Left ventricle myocardium inferior (tissue), 1 donor: Measurements from ENCODE around the gene SIN3B. TPM values are rescaled to one million over a fixed set of nuclear protein-coding genes. Genes with fewer than 3 reads are reported as not detected.

Experiments used
- DNase-seq: peaks from one replicate; pipeline ENCODE4 v3.0.0-alpha.2; 2020
- H3K27ac ChIP-seq: fragments of 200-600 bp; replicated peaks from 2 replicates; pipeline ENCODE4 v1.8.0; 2021
- H3K27me3 ChIP-seq: fragments of 200-600 bp; 2 replicates; pipeline ENCODE4 v1.8.0; 2021; ENCODE audit warnings: low read depth
- H3K36me3 ChIP-seq: fragments of 200-600 bp; 2 replicates; pipeline ENCODE4 v1.8.0; 2021
- H3K4me1 ChIP-seq: fragments of 200-600 bp; 2 replicates; pipeline ENCODE4 v1.8.0; 2021
- H3K4me3 ChIP-seq: fragments of 200-600 bp; 2 replicates; pipeline ENCODE4 v1.8.0; 2021; ENCODE audit warnings: mild to moderate bottlenecking, moderate library complexity
- H3K9me3 ChIP-seq: fragments of 200-600 bp; replicated peaks from 2 replicates; pipeline ENCODE4 v1.8.0; 2021
- CTCF ChIP-seq: fragments of 200-600 bp; IDR thresholded peaks from 2 replicates; pipeline ENCODE4 v1.8.0; 2021; ENCODE audit warnings: antibody characterized with exemption, mild to moderate bottlenecking, borderline replicate concordance
- intact Hi-C: fragments of 100-400 bp; cut with micrococcal nuclease; formaldehyde crosslinking; loops from one replicate; pipeline ENCODE4 v1.11.0; 2022
- total RNA-seq: library from RNA; stranded (reverse); fragmentation: NEBNext Ultra II Directional; extraction: Animal tissue kit (Norgen Biotek cat#: 25700); gene quantifications from one replicate; pipeline ENCODE4 v1.2.1, GENCODE V29; 2021
- donor health status: DM: no; HTN: yes; CAD: no; lungs with severe emphysema.

SIN3B gene
- total RNA-seq, 1 donor from 2014 or later: 24.4 TPM

- DNase-seq: no peak
- Histone ChIP-seq H3K4me3 (no peak overlapping the region), H3K4me1 (no peaks in the 10 kb centered on the region), H3K27me3 (no peaks in the 10 kb centered on the region), H3K36me3 (peaks cover 66% of the 10 kb centered on the region), H3K27ac (no peak overlapping the region), H3K9me3 (no peaks in the 10 kb centered on the region)
- no peak for TF ChIP-seq CTCF
- intact Hi-C loops: no loop called here
Measured at GRCh38 chr19:16861011-16861410, 31.8 kb downstream of the SIN3B start.

GRCh38 chr19:16861834-16862233 is 32.6 kb downstream of the SIN3B start:
- Histone ChIP-seq H3K4me3 (no peak overlapping the region), H3K27ac (no peak overlapping the region), H3K9me3 (no peaks in the 10 kb centered on the region), H3K27me3 (no peaks in the 10 kb centered on the region), H3K4me1 (no peaks in the 10 kb centered on the region), H3K36me3 (peaks cover 66% of the 10 kb centered on the region)
- intact Hi-C loops: no loop called here
- no peak for TF ChIP-seq CTCF
- no peak for DNase-seq

GRCh38 chr19:16862826-16863415 is 33.7 kb downstream of the SIN3B start:
- intact Hi-C loops: no loop called here
- H3K27ac ChIP-seq: no peak overlapping the region
- no peak for TF ChIP-seq CTCF
- H3K9me3 ChIP-seq: no peaks in the 10 kb centered on the region
- no peaks in the 10 kb centered on the region for H3K4me1 ChIP-seq
- no peak for DNase-seq
- peaks cover 71% of the 10 kb centered on the region for H3K36me3 ChIP-seq
- no peaks in the 10 kb centered on the region for H3K27me3 ChIP-seq
- H3K4me3 ChIP-seq: no peak overlapping the region

GRCh38 chr19:16867211-16867610 is 38.0 kb downstream of the SIN3B start:
- intact Hi-C loops: no loop called here
- Histone ChIP-seq H3K9me3 (no peaks in the 10 kb centered on the region), H3K27ac (no peak overlapping the region), H3K4me1 (peaks cover 9% of the 10 kb centered on the region), H3K36me3 (peaks cover 97% of the 10 kb centered on the region), H3K4me3 (no peak overlapping the region), H3K27me3 (no peaks in the 10 kb centered on the region)
- no peak for DNase-seq
- TF ChIP-seq CTCF: no peak

- Histone ChIP-seq H3K27ac (no peak overlapping the region), H3K4me1 (peaks cover 22% of the 10 kb centered on the region), H3K36me3 (peaks cover 96% of the 10 kb centered on the region), H3K9me3 (no peaks in the 10 kb centered on the region), H3K27me3 (no peaks in the 10 kb centered on the region), H3K4me3 (no peak overlapping the region)
- no peak for TF ChIP-seq CTCF
- DNase-seq: no peak
- intact Hi-C loops: no loop called here
Measured at GRCh38 chr19:16868423-16869130, 39.4 kb downstream of the SIN3B start.
